ENCODE data around the gene BCAN. TPM values are rescaled to one million over a fixed set of nuclear protein-coding genes. Genes with fewer than 3 reads are reported as not detected.

Gene BCAN
- total RNA-seq, 5 donors from 2014 or later (not counting 1 experiment from before 2014, with no cell fraction given): not detected

Other genes starting within 250 kb of the BCAN start
- gene MEF2D, start 141.3 kb upstream of the BCAN start, total RNA-seq: 100 to 1,000 TPM in 2 of 5 donors, 10 to 100 TPM in 3; 60.7 to 133 (median 79.3) TPM
- under 1 TPM in 4 of 5 donors, not detected in 1; 0.13 to 0.19 (median 0.18) TPM for gene IQGAP3, start 69.6 kb upstream of the BCAN start, total RNA-seq
- gene TTC24, start 62.4 kb upstream of the BCAN start, total RNA-seq: 10 to 100 TPM in 4 of 5 donors, 1 to 10 TPM in 1; 9.9 to 43.6 (median 16.4) TPM
- gene NAXE, start 50.3 kb upstream of the BCAN start, total RNA-seq: 10 to 100 TPM; 32.4 to 47.7 (median 41.7) TPM
- 10 to 100 TPM; 34.3 to 41.6 (median 40.6) TPM for gene GPATCH4, start 40.6 kb upstream of the BCAN start, total RNA-seq
- under 1 TPM in 1 of 5 donors, not detected in 4; 0.33 TPM for gene HAPLN2, start 22.7 kb upstream of the BCAN start, total RNA-seq
- gene NES, start 35.3 kb downstream of the BCAN start, total RNA-seq: under 1 TPM in 3 of 5 donors, not detected in 2; 0.10 to 0.35 (median 0.25) TPM
- 1 to 10 TPM in 4 of 5 donors, under 1 TPM in 1; 0.76 to 3.6 (median 1.6) TPM for gene CRABP2, start 63.5 kb downstream of the BCAN start, total RNA-seq
- gene METTL25B, start 86.4 kb downstream of the BCAN start, total RNA-seq: 10 to 100 TPM; 13.0 to 36.1 (median 32.3) TPM
- gene ISG20L2, start 86.6 kb downstream of the BCAN start, total RNA-seq: 10 to 100 TPM; 35.3 to 63.7 (median 44.3) TPM
- 10 to 100 TPM; 23.8 to 66.6 (median 52.6) TPM for gene MRPL24, start 99.0 kb downstream of the BCAN start, total RNA-seq
- 100 to 1,000 TPM in 2 of 5 donors, 10 to 100 TPM in 3; 72.9 to 108 (median 90.3) TPM for gene HDGF, start 109.6 kb downstream of the BCAN start, total RNA-seq
- 10 to 100 TPM; 55.3 to 67.7 (median 65.4) TPM for gene PRCC, start 125.4 kb downstream of the BCAN start, total RNA-seq
- 100 to 1,000 TPM in 1 of 5 donors, 10 to 100 TPM in 4; 42.8 to 110 (median 66.8) TPM for gene SH2D2A, start 174.7 kb downstream of the BCAN start, total RNA-seq
- under 1 TPM in 1 of 5 donors, not detected in 4; 0.07 TPM for gene INSRR, start 217.0 kb downstream of the BCAN start, total RNA-seq
- 1 to 10 TPM in 1 of 5 donors, under 1 TPM in 4; 0.36 to 1.2 (median 0.60) TPM for gene NTRK1, start 218.7 kb downstream of the BCAN start, total RNA-seq

Data from T-cell (primary cell).